Urinary bladder (tissue), 4 donors: ENCODE measurements around the gene CLEC10A. TPM values are rescaled to one million over a fixed set of nuclear protein-coding genes. Genes with fewer than 3 reads are reported as not detected.

Experiments
- DNase-seq: peaks from one replicate; pipeline ENCODE4 v3.0.0-alpha.2; 2015; ENCODE audit errors: extremely low spot score
- H3K27ac ChIP-seq: one replicate; pipeline ENCODE4 v1.5.1; 2013; ENCODE audit warnings: low read depth, mild to moderate bottlenecking, moderate library complexity
- H3K36me3 ChIP-seq: one replicate; pipeline ENCODE4 v1.6.1; 2013; ENCODE audit warnings: mild to moderate bottlenecking, moderate library complexity; ENCODE audit not compliant: insufficient read depth
- H3K4me1 ChIP-seq: one replicate; pipeline ENCODE4 v1.6.1; 2013; ENCODE audit warnings: mild to moderate bottlenecking, moderate library complexity; ENCODE audit not compliant: insufficient read depth
- H3K4me3 ChIP-seq: one replicate; pipeline ENCODE4 v1.5.1; 2013; ENCODE audit warnings: low read depth, low read length
- WGBS: extraction: QIAGEN DNeasy Blood & Tissue Kit; methylation state at CpG from one replicate; pipeline ENCODE4 v1.1.7; 2013; 5-methylcytosine and 5-hydroxymethylcytosine counted together
- polyA plus RNA-seq: library from polyadenylated mRNA; stranded (reverse); fragments of 200-250 nt; gene quantifications from one replicate; pipeline ENCODE4 v1.2.3, GENCODE V29; 2013
- total RNA-seq: library from RNA; depleted of rRNA; stranded (reverse); fragments of >200 nt; gene quantifications from one replicate; pipeline ENCODE4 v1.2.3, GENCODE V29; 2014
- donor health status: healthy with polysubstance abuse.
- donor health status: healthy.

The CLEC10A gene
- total and polyA plus RNA-seq, 2 donors: 5.0 to 18.8 TPM

DNA sequence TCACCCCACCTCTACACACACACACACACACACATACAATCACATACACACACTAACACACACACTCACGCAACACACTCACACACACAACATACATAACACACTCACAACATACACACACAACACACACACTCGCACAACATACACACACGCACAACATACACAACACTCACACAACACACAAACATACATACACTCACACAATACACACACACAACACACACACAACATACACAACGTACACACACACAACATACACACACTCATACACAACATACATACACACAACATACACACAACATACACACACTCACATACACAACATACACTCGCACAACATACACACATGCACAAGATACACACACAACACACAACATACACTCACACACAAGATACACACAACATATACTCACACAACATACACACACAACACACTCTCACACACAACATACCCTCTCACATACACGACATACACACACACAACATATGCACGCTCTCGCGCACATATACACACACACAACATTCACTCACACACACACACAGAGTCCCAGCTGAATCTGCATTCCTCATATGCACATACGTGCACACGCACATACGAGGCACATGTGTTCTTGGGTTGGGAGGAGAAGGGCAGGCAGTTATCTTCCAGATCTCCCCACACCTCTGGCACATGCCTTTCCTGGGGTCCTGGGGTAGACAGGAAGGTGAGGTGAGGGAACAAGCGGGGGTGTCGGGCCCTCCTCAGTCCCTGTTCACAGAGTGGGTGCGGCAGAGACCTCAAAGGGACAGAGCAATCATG, 33.4 kb upstream of the CLEC10A start:
- no peaks in the 10 kb centered on the region for H3K36me3 ChIP-seq
- WGBS: 89% methylated on average over 15 of the region's 15 CpGs

DNA sequence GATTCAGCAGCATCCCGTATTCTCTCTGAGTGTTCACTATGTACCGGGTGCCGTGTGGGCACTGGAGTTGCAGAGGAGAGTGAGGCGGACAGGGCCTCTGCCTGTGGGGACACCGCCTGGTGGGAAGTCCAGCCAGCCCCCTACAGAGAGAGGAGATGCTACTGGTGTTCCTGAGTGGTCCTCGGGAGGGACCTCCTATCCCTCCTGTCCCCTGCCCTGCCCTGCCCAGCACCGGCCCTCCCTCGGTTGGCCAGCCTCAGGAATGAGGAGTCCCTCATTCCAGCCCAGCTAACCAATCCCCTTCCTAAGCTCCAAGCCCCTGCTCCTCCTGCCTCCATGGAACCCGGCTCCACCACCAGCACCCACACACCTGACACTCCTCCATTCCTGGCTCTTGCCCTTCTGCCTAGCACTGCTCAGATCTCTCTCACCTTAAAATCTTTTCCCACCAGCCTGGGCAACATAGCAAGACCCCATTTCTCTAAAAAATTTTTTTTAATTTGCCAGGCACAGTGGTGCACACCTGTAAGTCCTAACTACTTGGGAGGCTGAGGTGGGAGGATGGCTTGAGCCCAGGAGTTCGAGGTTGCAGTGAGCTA, 32.6 kb upstream of the CLEC10A start:
- WGBS: 56% methylated on average over 10 of the region's 10 CpGs
- H3K4me3 ChIP-seq: no peak overlapping the region
- H3K27ac ChIP-seq: no peak overlapping the region
- DNase-seq: no peak
- H3K4me1 ChIP-seq: no peaks in the 10 kb centered on the region
- no peaks in the 10 kb centered on the region for H3K36me3 ChIP-seq

More for the DNA sequence above, 33.4 kb upstream of the CLEC10A start:
- no peak overlapping the region for H3K27ac ChIP-seq
- no peak for DNase-seq
- no peak overlapping the region for H3K4me3 ChIP-seq
- H3K4me1 ChIP-seq: no peaks in the 10 kb centered on the region

DNA sequence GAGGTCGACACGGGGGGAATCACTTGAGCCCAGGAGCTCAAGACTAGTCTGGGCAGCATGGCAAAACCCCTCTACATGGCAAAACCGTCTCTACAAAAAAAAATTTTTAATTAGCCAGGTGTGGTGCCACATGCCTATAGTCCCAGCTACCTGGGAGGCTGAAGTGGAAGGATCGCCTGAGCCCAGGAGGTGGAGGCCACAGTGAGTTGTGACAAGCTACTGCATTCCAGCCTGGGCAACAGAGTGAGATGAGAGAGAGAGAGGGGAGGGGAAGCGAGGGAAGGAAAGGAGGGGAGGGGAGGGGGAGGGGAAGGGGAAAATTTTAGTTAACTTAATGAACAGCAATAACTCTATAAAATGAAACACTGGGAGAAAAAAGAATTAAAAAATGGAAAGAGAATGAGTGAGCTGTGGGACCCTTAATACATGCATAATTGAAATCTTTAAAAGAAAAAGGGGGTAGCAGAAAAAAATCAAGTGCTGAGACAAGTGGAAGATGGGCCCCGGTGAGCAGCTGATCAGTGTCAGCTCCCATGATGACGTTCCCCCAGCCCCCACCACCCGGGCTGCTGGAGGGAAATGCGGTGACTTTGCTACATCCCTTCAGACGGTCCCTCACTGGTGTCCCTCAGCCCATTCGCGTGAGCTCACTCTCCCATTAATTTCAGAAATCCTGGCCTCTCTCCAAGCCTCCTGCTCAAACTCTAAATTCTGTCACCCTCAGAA, 31.9 kb upstream of the CLEC10A start:
- Histone ChIP-seq H3K27ac (no peak overlapping the region), H3K4me1 (no peaks in the 10 kb centered on the region), H3K4me3 (no peak overlapping the region), H3K36me3 (no peaks in the 10 kb centered on the region)
- DNase-seq: no peak
- 33% methylated on average over 12 of the region's 12 CpGs for WGBS

DNA sequence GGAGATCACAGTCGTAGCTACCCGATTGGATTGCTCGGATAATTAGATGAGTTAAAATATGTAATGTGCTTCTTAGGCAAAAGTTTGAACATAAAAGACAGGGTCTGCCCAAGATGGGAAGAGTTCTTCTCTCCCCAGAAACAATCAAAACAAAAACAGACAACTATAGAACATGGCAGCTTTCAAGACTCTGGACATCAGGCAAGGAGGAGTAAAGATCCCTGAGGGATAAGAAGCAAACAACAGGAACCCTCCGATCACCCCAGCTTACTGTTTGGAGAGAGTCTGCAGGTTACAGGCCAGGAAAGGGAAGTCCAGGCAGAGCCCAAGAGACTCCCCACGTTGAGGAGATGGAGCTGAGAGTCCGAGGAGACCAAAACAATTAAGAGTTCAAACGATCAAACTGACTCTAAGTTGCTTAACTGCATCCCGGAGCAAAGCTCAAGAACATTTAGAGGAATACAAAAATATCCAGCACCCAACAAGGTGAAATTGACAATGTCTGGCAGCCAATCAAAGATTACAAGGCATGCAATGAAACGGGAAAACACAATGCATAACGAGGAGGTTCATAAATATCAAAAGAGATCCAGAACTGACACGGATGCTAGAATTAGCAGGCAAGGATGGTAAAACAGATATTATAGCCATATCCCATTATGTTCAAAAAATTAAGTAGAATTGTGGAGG, 30.7 kb upstream of the CLEC10A start:
- H3K4me1 ChIP-seq: no peaks in the 10 kb centered on the region
- WGBS: 57% methylated on average over 11 of the region's 11 CpGs
- no peak for DNase-seq

DNA sequence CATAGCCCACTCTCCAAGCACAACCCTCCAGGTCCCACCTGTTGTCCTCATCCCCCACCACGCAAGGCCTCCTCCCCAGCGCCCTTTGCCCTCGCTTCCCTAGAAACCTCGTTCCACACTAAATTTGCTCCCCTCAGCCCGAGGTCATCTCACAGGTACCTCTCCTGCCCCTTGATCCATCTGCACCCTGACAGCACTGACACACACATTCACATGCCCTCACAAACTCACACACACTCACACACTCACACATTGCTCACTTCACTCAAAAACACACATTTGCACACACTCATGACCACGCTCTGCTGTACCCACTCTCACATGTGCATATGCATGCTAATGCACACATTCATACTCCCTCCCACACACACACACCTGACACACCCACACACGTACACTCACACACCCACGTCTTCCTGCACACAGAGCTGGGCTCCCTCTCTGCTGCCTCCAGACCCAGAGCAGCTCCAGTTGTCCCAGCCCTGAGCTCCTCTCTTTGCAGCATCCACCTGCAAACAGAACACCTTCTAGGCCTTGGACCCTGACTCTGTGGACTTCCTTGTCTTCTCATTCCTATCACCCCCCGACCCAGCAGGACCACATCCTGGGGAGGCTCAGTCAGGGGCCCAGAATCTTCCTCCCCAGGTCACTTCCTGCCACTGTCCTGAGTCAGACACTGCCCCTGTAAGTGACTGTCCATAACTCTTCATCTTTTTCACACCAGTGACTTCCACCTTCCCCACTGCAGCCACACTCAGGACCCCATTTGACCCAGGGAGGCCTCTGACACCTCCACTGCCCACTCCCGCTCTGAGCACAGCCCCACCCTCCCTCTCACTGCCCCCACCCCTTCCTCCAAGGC, 29.6 kb upstream of the CLEC10A start:
- no peak for DNase-seq
- Histone ChIP-seq H3K4me3 (no peak overlapping the region), H3K4me1 (no peaks in the 10 kb centered on the region), H3K36me3 (no peaks in the 10 kb centered on the region), H3K27ac (no peak overlapping the region)
- 71% methylated on average over 10 of the region's 10 CpGs for WGBS

More for the DNA sequence above, 30.7 kb upstream of the CLEC10A start:
- H3K36me3 ChIP-seq: no peaks in the 10 kb centered on the region
- H3K27ac ChIP-seq: no peak overlapping the region
- H3K4me3 ChIP-seq: no peak overlapping the region

DNA sequence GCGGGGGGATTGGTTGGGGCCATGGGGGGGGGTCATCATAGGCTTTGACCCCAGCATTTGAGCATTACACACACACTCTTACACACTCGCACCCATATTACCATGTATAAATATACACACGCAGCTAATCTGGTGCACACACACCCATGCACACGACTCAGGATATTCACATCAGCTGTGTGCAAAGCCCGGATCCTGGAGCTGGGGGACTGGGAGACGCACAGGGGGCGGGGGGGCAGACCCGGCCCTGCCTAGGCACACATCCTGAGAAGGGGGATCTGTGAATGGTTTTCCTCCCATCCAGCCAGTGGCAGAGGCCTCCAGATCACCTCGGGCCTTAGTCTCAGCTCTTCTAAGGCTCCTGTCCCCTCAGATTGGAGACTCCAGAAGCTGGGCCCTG, 28.9 kb upstream of the CLEC10A start:
- DNase-seq: no peak
- WGBS: 72% methylated on average over 9 of the region's 9 CpGs
- Histone ChIP-seq H3K27ac (no peak overlapping the region), H3K4me3 (no peak overlapping the region), H3K36me3 (no peaks in the 10 kb centered on the region), H3K4me1 (no peaks in the 10 kb centered on the region)

DNA sequence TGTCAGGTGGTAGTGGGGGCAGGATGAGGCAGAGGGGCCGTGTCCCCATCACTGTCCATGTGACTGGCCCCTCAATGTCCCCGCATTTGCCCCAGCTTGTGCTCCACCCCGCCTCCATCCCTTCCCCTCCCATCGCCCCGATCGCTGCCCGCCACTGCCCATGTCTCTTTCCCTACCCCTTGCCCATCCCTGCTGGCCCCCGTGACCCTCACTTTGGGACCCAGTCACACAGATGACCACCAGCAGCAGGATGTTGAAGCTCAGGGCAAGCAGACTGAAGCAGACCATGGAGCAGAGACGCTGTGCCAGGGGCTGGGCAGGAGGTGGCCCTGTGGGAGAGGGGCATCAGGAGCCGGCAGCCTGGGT, 28.5 kb upstream of the CLEC10A start:
- no peak overlapping the region for H3K4me3 ChIP-seq
- WGBS: 83% methylated on average over 10 of the region's 10 CpGs
- no peak for DNase-seq
- no peaks in the 10 kb centered on the region for H3K36me3 ChIP-seq
- H3K4me1 ChIP-seq: no peaks in the 10 kb centered on the region
- no peak overlapping the region for H3K27ac ChIP-seq

DNA sequence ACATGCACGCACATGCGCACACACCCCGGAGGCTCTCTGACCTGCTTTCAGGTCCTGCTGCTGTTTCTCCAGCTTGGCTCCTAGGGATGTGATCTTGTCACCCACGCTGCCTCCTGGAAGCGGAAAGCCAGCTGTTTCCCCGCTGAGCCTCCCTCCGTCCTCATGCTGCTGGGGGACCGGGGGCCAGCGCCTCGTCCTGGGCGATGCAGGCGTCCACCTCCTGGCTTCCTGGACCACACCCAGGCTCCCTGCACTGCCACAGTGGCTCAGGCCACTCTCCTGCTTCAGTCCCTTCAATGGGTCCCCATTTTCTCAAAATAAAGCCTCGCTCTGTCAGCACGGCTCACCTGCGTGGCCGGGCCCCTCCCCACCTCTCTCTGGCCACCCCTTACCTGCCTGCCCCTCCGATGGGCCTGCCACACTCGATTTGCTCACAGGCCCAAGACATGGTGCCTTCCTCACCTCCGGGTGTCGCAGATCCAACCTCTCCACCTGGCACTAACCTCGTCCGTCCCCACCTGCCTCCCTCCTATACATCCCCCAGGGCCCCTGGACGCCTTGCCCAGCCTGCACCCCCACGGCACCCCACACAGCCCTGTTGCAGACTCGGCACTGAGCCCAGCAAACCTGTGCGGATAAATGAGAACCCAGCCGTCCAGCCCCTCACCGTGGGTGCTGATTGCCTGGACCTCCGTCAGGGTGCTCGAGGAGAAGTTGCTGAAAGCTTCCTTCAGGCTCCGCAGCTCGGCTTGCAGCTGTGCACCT, 27.9 kb upstream of the CLEC10A start:
- whole genome bisulfite sequencing: 77% methylated on average over 32 of the region's 32 CpGs
- Histone ChIP-seq H3K4me3 (no peak overlapping the region), H3K27ac (no peak overlapping the region), H3K4me1 (no peaks in the 10 kb centered on the region), H3K36me3 (no peaks in the 10 kb centered on the region)
- no peak for DNase-seq

DNA sequence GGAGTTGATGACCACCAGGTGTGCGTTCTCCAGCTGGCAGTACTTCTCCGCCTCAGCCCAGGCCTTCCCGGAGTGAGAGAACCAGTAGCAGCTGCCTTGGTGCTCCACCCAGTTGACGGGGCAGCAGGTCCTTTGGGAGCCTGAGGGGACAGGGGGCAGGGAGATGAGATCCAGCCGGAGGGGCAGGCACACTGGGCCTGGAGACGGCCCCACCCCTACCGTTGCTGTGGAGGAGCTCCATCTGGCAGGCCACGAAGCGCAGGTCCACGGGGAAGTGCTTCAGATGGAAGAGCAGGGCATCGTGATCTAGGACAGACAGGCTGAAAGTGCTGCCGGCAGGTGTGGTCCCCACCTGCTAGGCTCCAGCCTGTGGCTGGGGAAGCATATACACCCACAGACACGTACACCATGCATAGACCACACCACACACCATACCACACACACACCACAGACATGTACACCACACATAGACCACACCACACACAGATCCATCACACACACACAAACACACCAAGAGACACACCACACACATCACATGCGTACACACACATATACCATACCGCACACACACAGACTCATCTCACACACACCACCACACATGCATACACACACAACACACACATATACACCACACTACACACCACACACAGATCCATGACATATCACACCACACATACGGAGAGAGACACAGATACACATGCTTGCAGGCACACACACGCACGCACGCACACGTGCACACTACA, 27.1 kb upstream of the CLEC10A start:
- Histone ChIP-seq H3K27ac (no peak overlapping the region), H3K4me3 (no peak overlapping the region), H3K4me1 (no peaks in the 10 kb centered on the region), H3K36me3 (no peaks in the 10 kb centered on the region)
- no peak for DNase-seq
- 78% methylated on average over 20 of the region's 20 CpGs for WGBS

DNA sequence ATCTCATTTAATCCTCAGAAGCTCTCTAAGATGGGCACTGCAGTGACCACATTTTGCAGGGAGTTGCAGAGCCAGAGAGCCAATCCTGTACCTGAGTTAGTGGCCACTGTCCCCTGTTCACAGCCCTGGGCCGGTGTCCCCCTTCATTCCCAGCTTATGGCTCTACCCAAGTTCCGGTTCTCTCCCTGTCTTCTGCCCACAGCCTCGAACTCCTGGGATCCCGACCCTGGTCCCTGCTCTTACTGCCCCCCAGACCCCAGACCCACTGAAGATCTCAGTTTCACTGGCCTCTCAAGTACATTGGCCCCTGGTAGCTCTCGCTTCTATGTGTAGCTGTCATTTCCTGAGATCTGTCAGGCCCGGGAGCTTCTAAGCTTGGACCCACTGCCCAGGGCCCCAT, 22.4 kb upstream of the CLEC10A start:
- DNase-seq: no peak
- Histone ChIP-seq H3K4me1 (no peaks in the 10 kb centered on the region), H3K27ac (no peak overlapping the region), H3K4me3 (no peak overlapping the region), H3K36me3 (no peaks in the 10 kb centered on the region)
- 50% methylated on average over 6 of the region's 6 CpGs for WGBS

DNA sequence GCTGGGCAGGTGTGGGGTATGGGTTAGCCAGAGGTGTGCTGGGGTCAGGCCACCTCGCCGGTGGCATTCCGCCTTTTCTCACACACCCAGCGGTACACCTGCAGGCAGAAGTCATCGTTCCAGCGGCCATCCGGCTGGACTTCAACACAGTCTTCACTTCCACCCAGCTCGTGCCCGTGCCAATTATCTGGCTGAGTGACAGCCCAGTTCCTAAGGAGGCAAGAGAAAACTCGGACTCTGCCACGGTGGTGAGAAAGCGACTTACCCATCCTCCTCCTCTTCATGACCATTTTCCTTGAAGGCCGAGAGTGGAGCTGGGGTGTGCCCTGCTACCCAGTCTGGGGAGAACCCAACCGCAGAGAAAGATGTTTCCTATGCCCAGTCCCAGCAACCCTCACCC, 21.5 kb upstream of the CLEC10A start:
- 88% methylated on average over 14 of the region's 14 CpGs for WGBS
- DNase-seq: no peak
- Histone ChIP-seq H3K36me3 (no peaks in the 10 kb centered on the region), H3K27ac (no peak overlapping the region), H3K4me3 (no peak overlapping the region), H3K4me1 (no peaks in the 10 kb centered on the region)
